AG10803 (cell line): Measurements from ENCODE around the gene DPH2.

ENCODE experiments used
- DNase-seq: peaks from one replicate; pipeline ENCODE4 v3.0.0; 2010; ENCODE audit warnings: low read depth
- H3K4me3 ChIP-seq: 2 replicates; pipeline ENCODE4 v1.5.1; 2011; ENCODE audit warnings: mild to moderate bottlenecking, low read length, control low read depth
- CTCF ChIP-seq: conservative IDR thresholded peaks from 2 replicates; pipeline ENCODE4 v1.5.1; 2011; ENCODE audit warnings: mild to moderate bottlenecking, low read length, control low read depth, inconsistent platforms

The DPH2 gene

GRCh38 chr1:43996733-43997115 is 26.9 kb downstream of the DPH2 start:
- no peak for DNase-seq
- no peak overlapping the region for H3K4me3 ChIP-seq
- no peak for TF ChIP-seq CTCF

- no peak for DNase-seq
- no peak for TF ChIP-seq CTCF
- no peak overlapping the region for H3K4me3 ChIP-seq
Observed at GRCh38 chr1:43997295-43997999, 27.6 kb downstream of the DPH2 start.

GRCh38 chr1:43998000-43998378 is 28.2 kb downstream of the DPH2 start:
- DNase-seq, result no peak
- no peak for TF ChIP-seq CTCF
- no peak overlapping the region for H3K4me3 ChIP-seq

GRCh38 chr1:43999455-43999854 is 29.6 kb downstream of the DPH2 start:
- no peak for DNase-seq
- TF ChIP-seq CTCF, result no peak

GRCh38 chr1:44000122-44000665 is 30.4 kb downstream of the DPH2 start:
- no peak for DNase-seq
- no peak for TF ChIP-seq CTCF
- no peak overlapping the region for H3K4me3 ChIP-seq

More at GRCh38 chr1:43999455-43999854, 29.6 kb downstream of the DPH2 start:
- H3K4me3 ChIP-seq, result no peak overlapping the region

- no peak for TF ChIP-seq CTCF
- no peak for DNase-seq
Observed at GRCh38 chr1:44002165-44002564, 32.4 kb downstream of the DPH2 start.

GRCh38 chr1:44002606-44003157 is 32.9 kb downstream of the DPH2 start:
- H3K4me3 ChIP-seq, result no peak overlapping the region
- TF ChIP-seq CTCF, result peak; percentile 19; the same call in 1 of the 2 replicates
- DNase-seq, result no peak

More at GRCh38 chr1:44002165-44002564, 32.4 kb downstream of the DPH2 start:
- H3K4me3 ChIP-seq, result no peak overlapping the region
